Endodermal cell (in vitro differentiated cells): ENCODE measurements around the gene TTN. TPM values are rescaled to one million over a fixed set of nuclear protein-coding genes. Genes with fewer than 3 reads are reported as not detected.

ENCODE experiments used
- DNase-seq: peaks from one replicate; pipeline ENCODE4 v3.0.0-alpha.2; 2017
- H3K27ac ChIP-seq: 2 replicates; pipeline ENCODE4 v1.5.1; 2013; ENCODE audit warnings: mild to moderate bottlenecking, low read depth, low read length, moderate library complexity
- H3K27me3 ChIP-seq: 2 replicates; pipeline ENCODE4 v1.6.1; 2013; ENCODE audit warnings: mild to moderate bottlenecking, low read length, moderate library complexity; ENCODE audit not compliant: insufficient read depth, control insufficient read depth, poor library complexity, severe bottlenecking
- H3K36me3 ChIP-seq: 2 replicates; pipeline ENCODE4 v1.7.0; 2013; ENCODE audit warnings: mild to moderate bottlenecking, low read length, moderate library complexity; ENCODE audit not compliant: control insufficient read depth, insufficient read depth
- H3K4me1 ChIP-seq: one replicate; pipeline ENCODE4 v1.7.0; 2013; ENCODE audit warnings: low read length; ENCODE audit not compliant: control insufficient read depth, insufficient read depth
- H3K4me3 ChIP-seq: 2 replicates; pipeline ENCODE4 v1.5.1; 2013; ENCODE audit warnings: mild to moderate bottlenecking, low read length, moderate library complexity
- H3K9ac ChIP-seq: 2 replicates; pipeline ENCODE4 v1.6.1; 2013; ENCODE audit warnings: mild to moderate bottlenecking, low read length, moderate library complexity; ENCODE audit not compliant: poor library complexity, severe bottlenecking; ENCODE audit errors: extremely low read depth
- H3K9me3 ChIP-seq: 2 replicates; pipeline ENCODE4 v1.6.1; 2013; ENCODE audit warnings: mild to moderate bottlenecking, low read length, moderate library complexity; ENCODE audit not compliant: control insufficient read depth
- H3K27ac Mint-ChIP-seq: 2 replicates; pipeline ENCODE4 v1.8.0; 2020; ENCODE audit warnings: mixed read lengths
- H3K27me3 Mint-ChIP-seq: 2 replicates; pipeline ENCODE4 v1.8.0; 2021; ENCODE audit warnings: mild to moderate bottlenecking, mixed read lengths; ENCODE audit not compliant: insufficient read depth
- H3K36me3 Mint-ChIP-seq: 2 replicates; pipeline ENCODE4 v1.8.0; 2020; ENCODE audit warnings: low read depth, mixed read lengths
- H3K4me1 Mint-ChIP-seq: 2 replicates; pipeline ENCODE4 v1.8.0; 2020; ENCODE audit warnings: mixed read lengths
- H3K4me3 Mint-ChIP-seq: 2 replicates; pipeline ENCODE4 v1.8.0; 2020; ENCODE audit warnings: mild to moderate bottlenecking, moderate library complexity, mixed read lengths
- H3K9me3 Mint-ChIP-seq: 2 replicates; pipeline ENCODE4 v1.8.0; 2020; ENCODE audit warnings: mild to moderate bottlenecking, mixed read lengths
- WGBS, 2 experiments: methylation state at CpG; one replicate each; pipeline versions ENCODE4 v1.1.5 to v1.1.7; 2013; ENCODE audit warnings: missing lambda C conversion rate in 2 of 2, mixed read lengths in 1 of 2; ENCODE audit not compliant: insufficient coverage in 1 of 2, insufficient read length in 1 of 2; 5-methylcytosine and 5-hydroxymethylcytosine counted together
- total RNA-seq, 2 donors: library from RNA; stranded (reverse); fragmentation: NEBNext Ultra II Directional in 1 of 2; extraction: Animal tissue kit (Norgen Biotek cat#: 25700) in 1 of 2; gene quantifications; 2 replicates in 1 of 2; 3 replicates in 1 of 2; pipeline ENCODE4 v1.2.1, GENCODE V29; 2021
- TF ChIP-seq, protein P1 (sequence below): fragments of 200-600 bp; sonication (generic); conservative IDR thresholded peaks from 2 replicates; pipeline ENCODE4 v1.5.0; 2021; ENCODE audit warnings: antibody characterized with exemption, mild to moderate bottlenecking

TTN gene
- total RNA-seq, 2 donors from 2014 or later, result 101 to 118 TPM

GRCh38 chr2:178782236-178782635 lies 25.0 kb downstream of the TTN start:
- Mint-ChIP-seq H3K27me3 (no peaks in the 10 kb centered on the region), H3K4me3 (no peak overlapping the region), H3K27ac (no peak overlapping the region), H3K4me1 (peaks cover 6% of the 10 kb centered on the region), H3K36me3 (peaks cover 89% of the 10 kb centered on the region), H3K9me3 (no peaks in the 10 kb centered on the region)
- Histone ChIP-seq H3K9me3 (no peaks in the 10 kb centered on the region), H3K36me3 (peaks cover 98% of the 10 kb centered on the region), H3K4me1 (no peaks in the 10 kb centered on the region), H3K9ac (no peak overlapping the region), H3K27me3 (no peaks in the 10 kb centered on the region), H3K27ac (no peak overlapping the region), H3K4me3 (no peak overlapping the region)
- TF ChIP-seq, protein P1, sequence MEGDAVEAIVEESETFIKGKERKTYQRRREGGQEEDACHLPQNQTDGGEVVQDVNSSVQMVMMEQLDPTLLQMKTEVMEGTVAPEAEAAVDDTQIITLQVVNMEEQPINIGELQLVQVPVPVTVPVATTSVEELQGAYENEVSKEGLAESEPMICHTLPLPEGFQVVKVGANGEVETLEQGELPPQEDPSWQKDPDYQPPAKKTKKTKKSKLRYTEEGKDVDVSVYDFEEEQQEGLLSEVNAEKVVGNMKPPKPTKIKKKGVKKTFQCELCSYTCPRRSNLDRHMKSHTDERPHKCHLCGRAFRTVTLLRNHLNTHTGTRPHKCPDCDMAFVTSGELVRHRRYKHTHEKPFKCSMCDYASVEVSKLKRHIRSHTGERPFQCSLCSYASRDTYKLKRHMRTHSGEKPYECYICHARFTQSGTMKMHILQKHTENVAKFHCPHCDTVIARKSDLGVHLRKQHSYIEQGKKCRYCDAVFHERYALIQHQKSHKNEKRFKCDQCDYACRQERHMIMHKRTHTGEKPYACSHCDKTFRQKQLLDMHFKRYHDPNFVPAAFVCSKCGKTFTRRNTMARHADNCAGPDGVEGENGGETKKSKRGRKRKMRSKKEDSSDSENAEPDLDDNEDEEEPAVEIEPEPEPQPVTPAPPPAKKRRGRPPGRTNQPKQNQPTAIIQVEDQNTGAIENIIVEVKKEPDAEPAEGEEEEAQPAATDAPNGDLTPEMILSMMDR, result no peak
- no peak for DNase-seq
- 92 to 96% methylated on average over 4 to 7 of the region's 7 CpGs for WGBS, 2 experiments

GRCh38 chr2:178777577-178777976 lies 29.6 kb downstream of the TTN start:
- peaks cover 98% of the 10 kb centered on the region for H3K36me3 ChIP-seq
- H3K9me3 ChIP-seq, result no peaks in the 10 kb centered on the region
- no peaks in the 10 kb centered on the region for H3K27me3 ChIP-seq
- DNase-seq, result no peak
- Mint-ChIP-seq H3K9me3 (no peaks in the 10 kb centered on the region), H3K27ac (no peak overlapping the region), H3K4me3 (no peak overlapping the region), H3K27me3 (no peaks in the 10 kb centered on the region), H3K4me1 (no peaks in the 10 kb centered on the region), H3K36me3 (peaks cover 95% of the 10 kb centered on the region)
- TF ChIP-seq, protein P1, result no peak
- H3K4me3 ChIP-seq, result no peak overlapping the region
- no peak overlapping the region for H3K9ac ChIP-seq
- no peaks in the 10 kb centered on the region for H3K4me1 ChIP-seq
- WGBS, 2 experiments, result 80 to 84% methylated on average over 7 of the region's 7 CpGs
- no peak overlapping the region for H3K27ac ChIP-seq

- no peaks in the 10 kb centered on the region for H3K4me1 ChIP-seq
- Mint-ChIP-seq H3K27me3 (no peaks in the 10 kb centered on the region), H3K4me3 (no peak overlapping the region), H3K27ac (no peak overlapping the region), H3K4me1 (no peaks in the 10 kb centered on the region), H3K36me3 (peaks cover 93% of the 10 kb centered on the region), H3K9me3 (no peaks in the 10 kb centered on the region)
- H3K36me3 ChIP-seq, result peaks cover 98% of the 10 kb centered on the region
- H3K27me3 ChIP-seq, result no peaks in the 10 kb centered on the region
- TF ChIP-seq, protein P1, result no peak
- H3K27ac ChIP-seq, result no peak overlapping the region
- no peaks in the 10 kb centered on the region for H3K9me3 ChIP-seq
- DNase-seq, result no peak
- H3K4me3 ChIP-seq, result no peak overlapping the region
- no peak overlapping the region for H3K9ac ChIP-seq
- WGBS, 2 experiments, result 90 to 93% methylated on average over 4 of the region's 4 CpGs
Measured at GRCh38 chr2:178776751-178777150, 30.5 kb downstream of the TTN start.
